ENCODE measurements around the gene PARD3B. TPM values are rescaled to one million over a fixed set of nuclear protein-coding genes. Genes with fewer than 3 reads are reported as not detected.

The PARD3B gene
- polyA plus RNA-seq, 10 donors, result 6.5 to 10.2 (median 7.4) TPM

- DNase-seq, result no peak
Measured at GRCh38 chr2:204948822-204949221, 403.5 kb downstream of the PARD3B start.

GRCh38 chr2:204950695-204951346 is 405.5 kb downstream of the PARD3B start:
- peak in 1 of 3 donors; percentile 7 for DNase-seq

- DNase-seq, result no peak
Measured at GRCh38 chr2:204958371-204958770, 413.1 kb downstream of the PARD3B start.

GRCh38 chr2:204964414-204964813 is 419.1 kb downstream of the PARD3B start:
- no peak for DNase-seq

- DNase-seq, result no peak
Measured at GRCh38 chr2:204966245-204966644, 421.0 kb downstream of the PARD3B start.

- peak in 1 of 3 donors; percentile 5 for DNase-seq
Measured at GRCh38 chr2:204967199-204967960, 422.1 kb downstream of the PARD3B start.

GRCh38 chr2:204971206-204971907 is 426.1 kb downstream of the PARD3B start:
- DNase-seq, result no peak

- DNase-seq, result no peak
Measured at GRCh38 chr2:204972161-204972560, 426.9 kb downstream of the PARD3B start.

GRCh38 chr2:204972606-204973336 is 427.5 kb downstream of the PARD3B start:
- peak in 1 of 3 donors; percentile 31 for DNase-seq

- DNase-seq, result no peak
Measured at GRCh38 chr2:204973616-204974015, 428.3 kb downstream of the PARD3B start.

GRCh38 chr2:204974487-204974886 is 429.2 kb downstream of the PARD3B start:
- DNase-seq, result no peak

- no peak for DNase-seq
Measured at GRCh38 chr2:204977914-204978313, 432.6 kb downstream of the PARD3B start.

- no peak for DNase-seq
Measured at GRCh38 chr2:204982303-204982702, 437.0 kb downstream of the PARD3B start.

GRCh38 chr2:204984518-204984917 is 439.2 kb downstream of the PARD3B start:
- peak in 1 of 3 donors; percentile 7 for DNase-seq

GRCh38 chr2:204986641-204987040 is 441.4 kb downstream of the PARD3B start:
- DNase-seq, result no peak

GRCh38 chr2:204988836-204989235 is 443.6 kb downstream of the PARD3B start:
- DNase-seq, result no peak

GRCh38 chr2:204989877-204990276 is 444.6 kb downstream of the PARD3B start:
- no peak for DNase-seq

GRCh38 chr2:205001300-205001966 is 456.2 kb downstream of the PARD3B start:
- DNase-seq, result no peak

GRCh38 chr2:205002390-205002789 is 457.1 kb downstream of the PARD3B start:
- no peak for DNase-seq

GRCh38 chr2:205003288-205003687 is 458.0 kb downstream of the PARD3B start:
- DNase-seq, result no peak

GRCh38 chr2:205010196-205010595 is 464.9 kb downstream of the PARD3B start:
- DNase-seq, result no peak
